ENCODE results near the gene SPRR2B. TPM values are rescaled to one million over a fixed set of nuclear protein-coding genes. Genes with fewer than 3 reads are reported as not detected.
"Not testable (repeated sequence)": the region's sequence is repeated elsewhere in the genome, so short reads cannot be mapped to it uniquely, and the experiment has no call there.

Gene SPRR2B
- total and polyA plus RNA-seq, 2 donors (not counting 1 experiment from before 2014, with no cell fraction given), result not detected

- H3K36me3 ChIP-seq (ENCODE audit: control insufficient read depth, insufficient read depth, low read length), result no peaks in the 10 kb centered on the region
- no peaks in the 10 kb centered on the region for H3K4me1 ChIP-seq (ENCODE audit: control insufficient read depth, extremely low read depth, insufficient read depth, low read length)
- no peak within 1 kb of the TSS for H3K9ac ChIP-seq (ENCODE audit: insufficient read depth, low read length)
- H2AFZ ChIP-seq (ENCODE audit: low read length), result no peak within 1 kb of the TSS
- H3K9me3 ChIP-seq (ENCODE audit: control insufficient read depth, insufficient read depth, low read depth, low read length), result no peaks in the 10 kb centered on the region
- no peak for DNase-seq (ENCODE audit: low read depth in 2 of 2)
- TF ChIP-seq CTCF (conservative IDR thresholded peaks at IDR 0.05 in 1 of 2, IDR thresholded peaks at IDR 0.05 in 1 of 2; ENCODE audit: low read depth in 1 of 2, low read length in 2 of 2), result no peak
- TF ChIP-seq EZH2 (IDR thresholded peaks at IDR 0.05; ENCODE audit: low read length, missing control alignments), result no peak
- no peak within 1 kb of the TSS for H3K4me3 ChIP-seq (replicated peaks in 1 of 4; ENCODE audit: control extremely low read depth in 1 of 4, insufficient read depth in 1 of 4, low read depth in 3 of 4, low read length in 4 of 4)
- no peak within 1 kb of the TSS for H3K4me2 ChIP-seq (ENCODE audit: extremely low read depth, insufficient read depth, low read length)
- H3K27me3 ChIP-seq (ENCODE audit: control insufficient read depth, insufficient read depth, low read length), result no peaks in the 10 kb centered on the region
- H3K79me2 ChIP-seq (ENCODE audit: control insufficient read depth, insufficient read depth, low read length), result no peaks in the 10 kb centered on the region
- H4K20me1 ChIP-seq (ENCODE audit: control insufficient read depth, extremely low read depth, insufficient read depth, low read length), result no peaks in the 10 kb centered on the region
- no peak within 1 kb of the TSS for H3K27ac ChIP-seq (ENCODE audit: insufficient read depth, low read length)
Observed at GRCh38 chr1:153057375-153057774, 14.0 kb downstream of the SPRR2B start, which contains the start of gene SPRR2A. Gene SPRR2A, minus strand, starts transcription at chr1:153057512. Its CDS starts 777 bp downstream, at chr1:153056735.

- not testable (repeated sequence) for H3K79me2 ChIP-seq (ENCODE audit: control insufficient read depth, insufficient read depth, low read length); H3K9me3 ChIP-seq (ENCODE audit: control insufficient read depth, insufficient read depth, low read depth, low read length); DNase-seq (ENCODE audit: low read depth in 2 of 2); H3K36me3 ChIP-seq (ENCODE audit: control insufficient read depth, insufficient read depth, low read length); H3K4me2 ChIP-seq (ENCODE audit: extremely low read depth, insufficient read depth, low read length); H4K20me1 ChIP-seq (ENCODE audit: control insufficient read depth, extremely low read depth, insufficient read depth, low read length); H3K27ac ChIP-seq (ENCODE audit: insufficient read depth, low read length); H3K4me1 ChIP-seq (ENCODE audit: control insufficient read depth, extremely low read depth, insufficient read depth, low read length); H3K9ac ChIP-seq (ENCODE audit: insufficient read depth, low read length); H3K4me3 ChIP-seq (replicated peaks in 1 of 4; ENCODE audit: control extremely low read depth in 1 of 4, insufficient read depth in 1 of 4, low read depth in 3 of 4, low read length in 4 of 4); H2AFZ ChIP-seq (ENCODE audit: low read length); H3K27me3 ChIP-seq (ENCODE audit: control insufficient read depth, insufficient read depth, low read length)
Observed at GRCh38 chr1:153056111-153056510, 15.3 kb downstream of the SPRR2B start.

- Histone ChIP-seq H3K36me3 (ENCODE audit: control insufficient read depth, insufficient read depth, low read length) (no peaks in the 10 kb centered on the region), H3K27ac (ENCODE audit: insufficient read depth, low read length) (no peak overlapping the region), H4K20me1 (ENCODE audit: control insufficient read depth, extremely low read depth, insufficient read depth, low read length) (no peaks in the 10 kb centered on the region), H3K4me1 (ENCODE audit: control insufficient read depth, extremely low read depth, insufficient read depth, low read length) (no peaks in the 10 kb centered on the region), H3K27me3 (ENCODE audit: control insufficient read depth, insufficient read depth, low read length) (no peaks in the 10 kb centered on the region), H3K9ac (ENCODE audit: insufficient read depth, low read length) (no peak overlapping the region), H3K4me2 (ENCODE audit: extremely low read depth, insufficient read depth, low read length) (no peak overlapping the region), H2AFZ (ENCODE audit: low read length) (no peak overlapping the region), H3K9me3 (ENCODE audit: control insufficient read depth, insufficient read depth, low read depth, low read length) (no peaks in the 10 kb centered on the region), H3K4me3 (replicated peaks in 1 of 4; ENCODE audit: control extremely low read depth in 1 of 4, insufficient read depth in 1 of 4, low read depth in 3 of 4, low read length in 4 of 4) (no peak overlapping the region), H3K79me2 (ENCODE audit: control insufficient read depth, insufficient read depth, low read length) (no peaks in the 10 kb centered on the region)
- no peak for TF ChIP-seq CTCF (conservative IDR thresholded peaks at IDR 0.05 in 1 of 2, IDR thresholded peaks at IDR 0.05 in 1 of 2; ENCODE audit: low read depth in 1 of 2, low read length in 2 of 2)
- DNase-seq (ENCODE audit: low read depth in 2 of 2), result no peak
Observed at GRCh38 chr1:153049211-153049610, 22.2 kb downstream of the SPRR2B start.
